HepG2 (cell line): ENCODE data around the gene SNX11. TPM values are rescaled to one million over a fixed set of nuclear protein-coding genes. Genes with fewer than 3 reads are reported as not detected.
A peak's percentile ranks its signal among the peaks of the same experiment; 100 is the strongest.

Experiments
- ARID3A ChIP-seq: IDR thresholded peaks from 2 replicates; pipeline ENCODE4 v1.6.1; 2012; ENCODE audit warnings: low read depth, low read length, improper control_type of control experiment
- EP300 ChIP-seq, 3 experiments: sonication (generic) in 1 of 3; formaldehyde crosslinking in 1 of 3; IDR thresholded peaks; 2 replicates each; pipeline versions ENCODE4 v1.5.1 to v1.6.1; 2011 to 2020; ENCODE audit warnings: low read depth in 2 of 3, low read length in 2 of 3, borderline replicate concordance in 1 of 3, improper control_type of control experiment in 1 of 3, mild to moderate bottlenecking in 1 of 3, missing genetic modification reagents in 1 of 3, moderate library complexity in 1 of 3
- FOSL2 ChIP-seq: sonication (generic); formaldehyde crosslinking; IDR thresholded peaks from 2 replicates; pipeline ENCODE4 v1.4.0; 2020; ENCODE audit warnings: missing genetic modification reagents
- HNF4G ChIP-seq, 2 experiments: sonication (generic) in 1 of 2; formaldehyde crosslinking in 1 of 2; IDR thresholded peaks; 2 replicates each; pipeline versions ENCODE4 v1.4.0 to v1.6.1; 2011 to 2020; ENCODE audit warnings: borderline replicate concordance in 2 of 2, low read depth in 2 of 2, mild to moderate bottlenecking in 2 of 2, low read length in 1 of 2, missing genetic modification reagents in 1 of 2, moderate library complexity in 1 of 2
- HOXA3 ChIP-seq: sonication (generic); formaldehyde crosslinking; IDR thresholded peaks from 2 replicates; pipeline ENCODE4 v1.5.0; 2020; ENCODE audit warnings: missing genetic modification reagents
- LCORL ChIP-seq, 2 experiments: fragments of 450-650 bp in 1 of 2; sonication (generic) in 1 of 2; formaldehyde crosslinking in 1 of 2; IDR thresholded peaks; 2 replicates each; pipeline versions ENCODE4 v1.5.0 to v1.6.1; 2017 to 2020; ENCODE audit warnings: antibody characterized with exemption in 1 of 2, missing genetic modification reagents in 1 of 2
- MED1 ChIP-seq: sonication (generic); formaldehyde crosslinking; IDR thresholded peaks from 2 replicates; pipeline ENCODE4 v1.4.0; 2020; ENCODE audit warnings: missing genetic modification reagents
- MEIS2 ChIP-seq: sonication (generic); formaldehyde crosslinking; IDR thresholded peaks from 2 replicates; pipeline ENCODE4 v1.9.0; 2021; ENCODE audit warnings: mild to moderate bottlenecking, missing genetic modification reagents
- NONO ChIP-seq, 2 experiments: fragments of 450-650 bp in 1 of 2; sonication (generic) in 1 of 2; formaldehyde crosslinking in 1 of 2; IDR thresholded peaks in 1 of 2; conservative IDR thresholded peaks in 1 of 2; 2 replicates each; pipeline versions ENCODE4 v1.6.1 to v1.8.0; 2017 to 2022; ENCODE audit warnings: mild to moderate bottlenecking in 1 of 2, missing genetic modification reagents in 1 of 2, moderate library complexity in 1 of 2
- PRPF4 ChIP-seq: fragments of 200-400 bp; formaldehyde crosslinking; IDR thresholded peaks from 2 replicates; pipeline ENCODE4 v1.6.1; 2016; ENCODE audit warnings: low read length, low read depth; ENCODE audit not compliant: poor library complexity, severe bottlenecking
- RAD51 ChIP-seq: fragments of 450-650 bp; IDR thresholded peaks from 2 replicates; pipeline ENCODE4 v1.6.1; 2016; ENCODE audit warnings: borderline replicate concordance
- SPEN ChIP-seq: sonication (generic); formaldehyde crosslinking; IDR thresholded peaks from 2 replicates; pipeline ENCODE4 v1.5.1; 2020; ENCODE audit warnings: low read depth, mild to moderate bottlenecking, missing genetic modification reagents
- TBP ChIP-seq: sonication (generic); formaldehyde crosslinking; IDR thresholded peaks from 2 replicates; pipeline ENCODE4 v1.5.0; 2020; ENCODE audit warnings: missing genetic modification reagents
- TEAD3 ChIP-seq: optimal IDR thresholded peaks from 2 replicates; pipeline ENCODE3; 2016; ENCODE audit warnings: borderline replicate concordance
- ZBTB7B ChIP-seq: sonication (generic); formaldehyde crosslinking; IDR thresholded peaks from 2 replicates; pipeline ENCODE4 v1.4.0; 2020; ENCODE audit warnings: missing genetic modification reagents
- ZFP82 ChIP-seq: sonication (generic); formaldehyde crosslinking; IDR thresholded peaks from 2 replicates; pipeline ENCODE4 v1.5.1; 2020; ENCODE audit warnings: mild to moderate bottlenecking, missing genetic modification reagents, borderline replicate concordance
- ZNF292 ChIP-seq: sonication (generic); formaldehyde crosslinking; IDR thresholded peaks from 2 replicates; pipeline ENCODE4 v1.8.1; 2022; ENCODE audit warnings: mild to moderate bottlenecking, low read depth, missing genetic modification reagents, borderline replicate concordance
- ZNF501 ChIP-seq: sonication (generic); formaldehyde crosslinking; IDR thresholded peaks from 2 replicates; pipeline ENCODE4 v1.5.1; 2020; ENCODE audit warnings: mild to moderate bottlenecking, moderate library complexity, missing genetic modification reagents
- polyA plus RNA-seq, 8 experiments: library from polyadenylated mRNA; depleted of rRNA in 3 of 8; stranded (reverse) in 7 of 8; unstranded in 1 of 8; fragments of >200 nt; fragmentation: Illumina TruSeq in 4 of 8; extraction: Trizol in 4 of 8; gene quantifications; 2 replicates each; pipeline versions ENCODE4 v1.2.1 to v1.2.3, GENCODE V29; 2011 to 2016; ENCODE audit warnings: low read depth in 4 of 8, missing spikeins in 1 of 8, mixed read lengths in 1 of 8; ENCODE audit not compliant: insufficient read depth in 1 of 8
- total RNA-seq, 5 experiments: library from RNA; depleted of rRNA; stranded (reverse); fragments of >200 nt; fragmentation: Illumina TruSeq; extraction: Trizol; gene quantifications; 2 replicates each; pipeline ENCODE4 v1.2.3, GENCODE V29; 2016; ENCODE audit warnings: low read depth in 1 of 5
- TF ChIP-seq, protein P1 (sequence below): sonication (generic); formaldehyde crosslinking; IDR thresholded peaks from 2 replicates; pipeline ENCODE4 v1.4.0; 2020; ENCODE audit warnings: missing genetic modification reagents, mild to moderate bottlenecking, borderline replicate concordance
- TF ChIP-seq, protein P2 (sequence below): IDR thresholded peaks from 2 replicates; pipeline ENCODE4 v1.6.1; 2016
- TF ChIP-seq, protein P3 (sequence below): sonication (generic); formaldehyde crosslinking; IDR thresholded peaks from 2 replicates; pipeline ENCODE4 v1.8.0; 2022; ENCODE audit warnings: mild to moderate bottlenecking, missing genetic modification reagents; ENCODE audit not compliant: insufficient replicate concordance

Gene SNX11
- total and polyA plus RNA-seq, 2 of the 13 experiments (the other 11 are each of a cell fraction or from before 2014, with no cell fraction given), result 12.9 to 14.0 TPM

- TF ChIP-seq, protein P1, sequence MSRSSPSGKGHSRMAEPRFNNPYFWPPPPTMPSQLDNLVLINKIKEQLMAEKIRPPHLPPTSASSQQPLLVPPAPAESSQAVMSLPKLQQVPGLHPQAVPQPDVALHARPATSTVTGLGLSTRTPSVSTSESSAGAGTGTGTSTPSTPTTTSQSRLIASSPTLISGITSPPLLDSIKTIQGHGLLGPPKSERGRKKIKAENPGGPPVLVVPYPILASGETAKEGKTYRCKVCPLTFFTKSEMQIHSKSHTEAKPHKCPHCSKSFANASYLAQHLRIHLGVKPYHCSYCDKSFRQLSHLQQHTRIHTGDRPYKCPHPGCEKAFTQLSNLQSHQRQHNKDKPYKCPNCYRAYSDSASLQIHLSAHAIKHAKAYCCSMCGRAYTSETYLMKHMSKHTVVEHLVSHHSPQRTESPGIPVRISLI (CRISPR knock-in tag), result peak; percentile 93
- TF ChIP-seq ZNF501 (CRISPR knock-in tag), result peak; percentile 54; the same call in 1 of the 2 replicates
- TF ChIP-seq TBP (CRISPR knock-in tag), result no peak
- 0 out of 4 replicates have a peak, but pooled peaks of 1 of the 2 experiments have one; percentile 18 for TF ChIP-seq EP300 (IDR thresholded peaks at IDR 0.05; ENCODE audit: low read depth in 2 of 2, low read length in 2 of 2)
- TF ChIP-seq EP300 (CRISPR knock-in tag; IDR thresholded peaks at IDR 0.05; ENCODE audit: borderline replicate concordance), result no peak
- peak; percentile 52 for TF ChIP-seq TEAD3 (CRISPR knock-in tag)
- peak; percentile 34; the same call in 1 of the 2 replicates for TF ChIP-seq SPEN (CRISPR knock-in tag)
- 0 out of 2 replicates have a peak, but pooled peaks have one; percentile 41 for TF ChIP-seq MEIS2 (CRISPR knock-in tag)
- TF ChIP-seq, protein P2, sequence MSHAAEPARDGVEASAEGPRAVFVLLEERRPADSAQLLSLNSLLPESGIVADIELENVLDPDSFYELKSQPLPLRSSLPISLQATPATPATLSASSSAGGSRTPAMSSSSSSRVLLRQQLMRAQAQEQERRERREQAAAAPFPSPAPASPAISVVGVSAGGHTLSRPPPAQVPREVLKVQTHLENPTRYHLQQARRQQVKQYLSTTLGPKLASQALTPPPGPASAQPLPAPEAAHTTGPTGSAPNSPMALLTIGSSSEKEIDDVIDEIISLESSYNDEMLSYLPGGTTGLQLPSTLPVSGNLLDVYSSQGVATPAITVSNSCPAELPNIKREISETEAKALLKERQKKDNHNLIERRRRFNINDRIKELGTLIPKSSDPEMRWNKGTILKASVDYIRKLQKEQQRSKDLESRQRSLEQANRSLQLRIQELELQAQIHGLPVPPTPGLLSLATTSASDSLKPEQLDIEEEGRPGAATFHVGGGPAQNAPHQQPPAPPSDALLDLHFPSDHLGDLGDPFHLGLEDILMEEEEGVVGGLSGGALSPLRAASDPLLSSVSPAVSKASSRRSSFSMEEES, result peak; percentile 82
- TF ChIP-seq RAD51, result peak; percentile 79
- TF ChIP-seq HOXA3 (CRISPR knock-in tag), result peak; percentile 10; the same call in 1 of the 2 replicates
- TF ChIP-seq NONO (IDR thresholded peaks at IDR 0.05), result no peak
- TF ChIP-seq NONO (CRISPR knock-in tag; conservative IDR thresholded peaks at IDR 0.05), result 0 out of 2 replicates have a peak, but pooled peaks have one; percentile 38
- TF ChIP-seq, protein P3, sequence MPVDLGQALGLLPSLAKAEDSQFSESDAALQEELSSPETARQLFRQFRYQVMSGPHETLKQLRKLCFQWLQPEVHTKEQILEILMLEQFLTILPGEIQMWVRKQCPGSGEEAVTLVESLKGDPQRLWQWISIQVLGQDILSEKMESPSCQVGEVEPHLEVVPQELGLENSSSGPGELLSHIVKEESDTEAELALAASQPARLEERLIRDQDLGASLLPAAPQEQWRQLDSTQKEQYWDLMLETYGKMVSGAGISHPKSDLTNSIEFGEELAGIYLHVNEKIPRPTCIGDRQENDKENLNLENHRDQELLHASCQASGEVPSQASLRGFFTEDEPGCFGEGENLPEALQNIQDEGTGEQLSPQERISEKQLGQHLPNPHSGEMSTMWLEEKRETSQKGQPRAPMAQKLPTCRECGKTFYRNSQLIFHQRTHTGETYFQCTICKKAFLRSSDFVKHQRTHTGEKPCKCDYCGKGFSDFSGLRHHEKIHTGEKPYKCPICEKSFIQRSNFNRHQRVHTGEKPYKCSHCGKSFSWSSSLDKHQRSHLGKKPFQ (CRISPR knock-in tag), result no peak
- no peak for TF ChIP-seq LCORL (IDR thresholded peaks at IDR 0.05)
- TF ChIP-seq LCORL (CRISPR knock-in tag; IDR thresholded peaks at IDR 0.05), result peak; percentile 46; the same call in 1 of the 2 replicates
- TF ChIP-seq ZFP82 (CRISPR knock-in tag), result no peak
- TF ChIP-seq FOSL2 (CRISPR knock-in tag), result 0 out of 2 replicates have a peak, but pooled peaks have one; percentile 20
- peak; percentile 87 for TF ChIP-seq PRPF4
- TF ChIP-seq MED1 (CRISPR knock-in tag), result 0 out of 2 replicates have a peak, but pooled peaks have one; percentile 37
- TF ChIP-seq ZBTB7B (CRISPR knock-in tag), result no peak
- peak; percentile 16; the same call in 1 of the 2 replicates for TF ChIP-seq ZNF292 (CRISPR knock-in tag)
- peak; percentile 71; the same call in 1 of the 2 replicates for TF ChIP-seq HNF4G (IDR thresholded peaks at IDR 0.05; ENCODE audit: borderline replicate concordance, low read depth, low read length)
- TF ChIP-seq HNF4G (CRISPR knock-in tag; IDR thresholded peaks at IDR 0.05; ENCODE audit: borderline replicate concordance, low read depth), result 0 out of 2 replicates have a peak, but pooled peaks have one; percentile 44
- TF ChIP-seq ARID3A, result peak; percentile 34; the same call in 1 of the 2 replicates
These were observed 46.3 kb downstream of the SNX11 start (continued) for GRCh38 chr17:48153691-48154358.
